Vagina (tissue), 2 donors: Measurements from ENCODE around the gene STK17B. TPM values are rescaled to one million over a fixed set of nuclear protein-coding genes. Genes with fewer than 3 reads are reported as not detected.

Experiments
- DNase-seq, 2 donors: peaks; one replicate each; pipeline ENCODE4 v3.0.0-alpha.2; 2017; ENCODE audit errors: extremely low spot score in 2 of 2
- H3K27ac ChIP-seq: fragments of 200-600 bp; sonication (generic); one replicate; pipeline ENCODE4 v1.5.1; 2019
- H3K27me3 ChIP-seq: fragments of 200-600 bp; sonication (generic); one replicate; pipeline ENCODE4 v1.5.1; 2019
- H3K36me3 ChIP-seq, 2 donors: fragments of 200-600 bp; sonication (generic); one replicate each; pipeline ENCODE4 v1.5.1; 2017 to 2019
- H3K4me1 ChIP-seq: fragments of 200-600 bp; sonication (generic); one replicate; pipeline ENCODE4 v1.5.1; 2019
- H3K4me3 ChIP-seq, 2 donors: fragments of 200-600 bp; sonication (generic); 1 replicate in 1 of 2; 2 replicates in 1 of 2; pipeline ENCODE4 v1.5.1; 2016 to 2019
- H3K9me3 ChIP-seq: fragments of 200-600 bp; sonication (generic); one replicate; pipeline ENCODE4 v1.5.1; 2019
- POLR2A ChIP-seq, 2 donors: fragments of 450-650 bp; IDR thresholded peaks; one replicate each; pipeline ENCODE4 v1.6.1; 2017; ENCODE audit warnings: antibody characterized with exemption in 2 of 2, mild to moderate bottlenecking in 2 of 2, moderate library complexity in 2 of 2
- POLR2AphosphoS5 ChIP-seq, 2 donors: sonication (generic); formaldehyde crosslinking; IDR thresholded peaks; one replicate each; pipeline ENCODE4 v1.9.0; 2017; ENCODE audit warnings: antibody characterized with exemption in 2 of 2, mild to moderate bottlenecking in 2 of 2, low read depth in 1 of 2; ENCODE audit not compliant: insufficient read depth in 1 of 2
- intact Hi-C: fragments of 100-400 bp; cut with DNase I; formaldehyde crosslinking; loops from one replicate; pipeline ENCODE4 v1.15.1; 2023
- total RNA-seq: library from RNA; depleted of rRNA; stranded (reverse); fragments of >200 nt; gene quantifications from one replicate; pipeline ENCODE4 v1.2.3, GENCODE V29; 2016
- TF ChIP-seq, protein P1 (sequence below), 3 experiments: fragments of 450-650 bp in 2 of 3; fragments of 200-600 bp in 1 of 3; sonication (generic) in 1 of 3; IDR thresholded peaks; one replicate each; pipeline ENCODE4 v1.5.1; 2017 to 2019; ENCODE audit warnings: antibody characterized with exemption in 3 of 3, mild to moderate bottlenecking in 2 of 3, moderate library complexity in 2 of 3

STK17B gene
- total RNA-seq, 1 donor from 2014 or later = 24.3 TPM

GRCh38 chr2:196153480-196153879 lies 17.9 kb downstream of the STK17B start:
- Histone ChIP-seq H3K4me3 (no peak overlapping the region), H3K4me1 (no peaks in the 10 kb centered on the region), H3K27ac (no peak overlapping the region), H3K36me3 (peaks cover 0 to 3% of the 10 kb centered on the region in 2 donors), H3K9me3 (no peaks in the 10 kb centered on the region), H3K27me3 (no peaks in the 10 kb centered on the region)
- TF ChIP-seq POLR2AphosphoS5 (IDR thresholded peaks at IDR 0.05; ENCODE audit: insufficient read depth in 1 of 2, low read depth in 1 of 2) (no peak), POLR2A (IDR thresholded peaks at IDR 0.05) (no peak)
- TF ChIP-seq, protein P1, sequence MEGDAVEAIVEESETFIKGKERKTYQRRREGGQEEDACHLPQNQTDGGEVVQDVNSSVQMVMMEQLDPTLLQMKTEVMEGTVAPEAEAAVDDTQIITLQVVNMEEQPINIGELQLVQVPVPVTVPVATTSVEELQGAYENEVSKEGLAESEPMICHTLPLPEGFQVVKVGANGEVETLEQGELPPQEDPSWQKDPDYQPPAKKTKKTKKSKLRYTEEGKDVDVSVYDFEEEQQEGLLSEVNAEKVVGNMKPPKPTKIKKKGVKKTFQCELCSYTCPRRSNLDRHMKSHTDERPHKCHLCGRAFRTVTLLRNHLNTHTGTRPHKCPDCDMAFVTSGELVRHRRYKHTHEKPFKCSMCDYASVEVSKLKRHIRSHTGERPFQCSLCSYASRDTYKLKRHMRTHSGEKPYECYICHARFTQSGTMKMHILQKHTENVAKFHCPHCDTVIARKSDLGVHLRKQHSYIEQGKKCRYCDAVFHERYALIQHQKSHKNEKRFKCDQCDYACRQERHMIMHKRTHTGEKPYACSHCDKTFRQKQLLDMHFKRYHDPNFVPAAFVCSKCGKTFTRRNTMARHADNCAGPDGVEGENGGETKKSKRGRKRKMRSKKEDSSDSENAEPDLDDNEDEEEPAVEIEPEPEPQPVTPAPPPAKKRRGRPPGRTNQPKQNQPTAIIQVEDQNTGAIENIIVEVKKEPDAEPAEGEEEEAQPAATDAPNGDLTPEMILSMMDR (IDR thresholded peaks at IDR 0.05) = no peak
- intact Hi-C loops = no loop called here
- DNase-seq = no peak

GRCh38 chr2:196149948-196150347 lies 21.4 kb downstream of the STK17B start:
- Histone ChIP-seq H3K4me1 (no peaks in the 10 kb centered on the region), H3K27ac (no peak overlapping the region), H3K4me3 (no peak overlapping the region), H3K27me3 (no peaks in the 10 kb centered on the region), H3K36me3 (peaks cover 0 to 3% of the 10 kb centered on the region in 2 donors), H3K9me3 (no peaks in the 10 kb centered on the region)
- TF ChIP-seq POLR2A (IDR thresholded peaks at IDR 0.05) (no peak), POLR2AphosphoS5 (IDR thresholded peaks at IDR 0.05; ENCODE audit: insufficient read depth in 1 of 2, low read depth in 1 of 2) (no peak)
- TF ChIP-seq, protein P1 (IDR thresholded peaks at IDR 0.05) = no peak
- DNase-seq = no peak
- intact Hi-C loops = no loop called here

DNA sequence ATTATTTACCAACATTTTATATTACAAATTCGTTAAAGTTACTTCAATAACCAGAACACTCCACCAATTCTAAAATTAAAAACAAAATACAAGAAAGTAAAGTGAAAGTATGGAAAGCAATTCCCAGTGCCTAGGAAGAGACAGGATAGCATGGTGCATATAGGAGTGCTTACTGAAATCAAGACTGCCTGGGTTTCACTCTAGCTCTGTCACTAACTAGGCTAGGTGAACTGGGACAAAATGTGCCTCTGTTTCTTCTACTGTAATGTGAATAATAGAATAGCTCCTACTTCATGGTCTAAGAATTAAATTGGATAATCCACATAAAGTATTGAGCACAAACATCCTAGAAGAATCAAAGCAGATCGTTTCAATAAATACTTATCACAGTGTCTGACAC lies 22.6 kb downstream of the STK17B start:
- Histone ChIP-seq H3K4me1 (no peaks in the 10 kb centered on the region), H3K4me3 (no peak overlapping the region), H3K9me3 (no peaks in the 10 kb centered on the region), H3K36me3 (peaks cover 0 to 4% of the 10 kb centered on the region in 2 donors), H3K27ac (no peak overlapping the region), H3K27me3 (no peaks in the 10 kb centered on the region)
- intact Hi-C loops = no loop called here
- DNase-seq = no peak
- TF ChIP-seq POLR2AphosphoS5 (IDR thresholded peaks at IDR 0.05; ENCODE audit: insufficient read depth in 1 of 2, low read depth in 1 of 2) (no peak), POLR2A (IDR thresholded peaks at IDR 0.05) (no peak)
- TF ChIP-seq, protein P1 (IDR thresholded peaks at IDR 0.05) = no peak

- Histone ChIP-seq H3K27ac (no peak overlapping the region), H3K4me1 (no peaks in the 10 kb centered on the region), H3K9me3 (no peaks in the 10 kb centered on the region), H3K4me3 (no peak overlapping the region), H3K36me3 (peaks cover 0 to 16% of the 10 kb centered on the region in 2 donors), H3K27me3 (no peaks in the 10 kb centered on the region)
- intact Hi-C loops = no loop called here
- TF ChIP-seq POLR2A (IDR thresholded peaks at IDR 0.05) = no peak
- TF ChIP-seq, protein P1 (IDR thresholded peaks at IDR 0.05) = no peak
- TF ChIP-seq POLR2AphosphoS5 (IDR thresholded peaks at IDR 0.05; ENCODE audit: insufficient read depth in 1 of 2, low read depth in 1 of 2) = no peak
- no peak for DNase-seq
These were observed 26.1 kb downstream of the STK17B start for GRCh38 chr2:196145256-196145655.

DNA sequence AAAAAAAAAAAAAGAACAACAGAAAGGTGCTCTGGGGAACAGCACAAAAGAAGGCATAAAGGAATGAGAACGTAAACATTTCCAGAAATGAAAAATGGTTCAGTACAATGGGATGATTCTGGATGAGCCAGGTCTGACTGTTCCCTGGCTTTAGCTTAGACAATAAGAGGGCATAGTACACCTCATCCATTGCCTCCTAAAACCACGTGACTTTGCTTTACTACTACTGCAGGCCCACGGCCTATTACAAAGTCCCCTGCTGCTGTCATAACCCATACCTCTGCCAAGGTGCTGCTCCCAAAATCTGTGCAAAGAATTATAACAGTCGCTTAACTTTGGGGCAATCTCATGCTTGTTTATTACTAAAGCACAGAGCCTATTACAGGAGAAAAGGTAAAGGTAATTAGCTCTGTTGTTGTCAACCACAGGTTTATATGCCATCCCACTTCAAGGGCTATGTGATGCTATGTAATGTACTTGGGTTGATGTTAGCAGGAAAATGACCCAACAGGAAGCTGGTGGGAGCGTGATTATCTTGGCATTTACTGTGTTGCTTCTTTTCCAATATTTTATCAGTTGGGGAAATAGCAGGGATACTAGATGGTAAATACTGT lies 26.8 kb downstream of the STK17B start:
- no peak overlapping the region for H3K27ac ChIP-seq
- no peak for TF ChIP-seq POLR2A (IDR thresholded peaks at IDR 0.05)
- TF ChIP-seq, protein P1 (IDR thresholded peaks at IDR 0.05) = no peak
- no peak for TF ChIP-seq POLR2AphosphoS5 (IDR thresholded peaks at IDR 0.05; ENCODE audit: insufficient read depth in 1 of 2, low read depth in 1 of 2)
- H3K4me3 ChIP-seq = no peak overlapping the region
- DNase-seq = no peak
- no peaks in the 10 kb centered on the region for H3K27me3 ChIP-seq
- H3K36me3 ChIP-seq = peaks cover 0 to 22% of the 10 kb centered on the region in 2 donors
- intact Hi-C loops = no loop called here
- H3K9me3 ChIP-seq = no peaks in the 10 kb centered on the region
- H3K4me1 ChIP-seq = no peaks in the 10 kb centered on the region
